GM21515 (cell line): ENCODE results near the gene RBBP8NL.
"Not testable (repeated sequence)": the region's sequence is repeated elsewhere in the genome, so short reads cannot be mapped to it uniquely, and the experiment has no call there.

ENCODE experiments used
- ATAC-seq: cut with Tn5 transposase; IDR thresholded peaks from one replicate; pipeline ENCODE4 v1.9.1; 2021; ENCODE audit not compliant: unreplicated experiment

Gene RBBP8NL

GRCh38 chr20:62445553-62446340 is 18.4 kb upstream of the RBBP8NL start:
- no peak for ATAC-seq

GRCh38 chr20:62444286-62444685 is 16.9 kb upstream of the RBBP8NL start:
- ATAC-seq: no peak

DNA sequence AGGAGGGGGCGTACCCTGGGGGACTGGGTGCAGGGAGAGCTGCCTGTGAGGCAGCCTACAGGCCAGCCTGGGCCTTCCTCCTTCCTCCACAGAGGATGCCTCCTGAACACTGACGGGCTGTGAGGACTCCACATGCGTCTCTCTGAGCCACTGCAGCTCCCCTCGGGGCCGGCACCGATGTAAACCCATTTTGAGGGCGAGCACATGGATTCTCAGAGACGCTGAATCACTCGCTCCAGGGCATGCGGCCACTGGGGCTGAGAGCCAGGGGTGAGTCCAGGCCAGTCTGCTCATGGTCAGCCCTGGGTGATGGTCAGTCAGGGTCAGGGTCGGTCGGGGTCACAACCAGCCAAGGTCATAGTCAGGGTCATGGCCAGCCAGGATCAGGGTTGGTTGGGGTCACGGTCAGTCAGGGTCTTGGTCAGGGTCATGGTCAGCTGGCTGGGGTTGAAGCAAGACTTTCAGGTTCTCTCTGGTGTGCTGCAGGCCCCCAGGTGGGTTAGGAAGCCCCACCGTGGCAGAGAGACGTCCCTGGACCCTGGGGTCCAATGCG is 14.7 kb upstream of the RBBP8NL start:
- ATAC-seq: no peak

DNA sequence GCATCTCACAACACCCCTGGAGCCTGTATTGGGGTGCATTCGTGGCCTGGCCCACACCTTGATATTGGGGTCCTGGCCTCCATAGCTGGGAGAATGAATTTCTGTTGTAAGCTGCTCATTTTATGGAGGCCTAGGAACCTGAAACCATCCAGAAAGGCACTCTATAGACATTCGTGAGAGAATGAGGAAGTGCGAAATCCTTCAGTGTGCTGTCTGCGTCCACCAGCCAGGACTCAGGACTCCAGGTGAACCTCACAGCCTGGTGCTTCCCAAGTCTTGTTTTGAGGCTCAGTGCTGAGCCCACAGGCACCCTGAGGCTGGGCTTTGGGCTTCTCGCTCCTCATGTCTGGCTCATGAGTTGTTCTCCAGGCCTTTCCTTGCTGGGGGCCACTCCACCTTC is 11.9 kb upstream of the RBBP8NL start:
- no peak for ATAC-seq

GRCh38 chr20:62437927-62438326 is 10.6 kb upstream of the RBBP8NL start:
- ATAC-seq: no peak

GRCh38 chr20:62437496-62437895 is 10.2 kb upstream of the RBBP8NL start:
- ATAC-seq: no peak

DNA sequence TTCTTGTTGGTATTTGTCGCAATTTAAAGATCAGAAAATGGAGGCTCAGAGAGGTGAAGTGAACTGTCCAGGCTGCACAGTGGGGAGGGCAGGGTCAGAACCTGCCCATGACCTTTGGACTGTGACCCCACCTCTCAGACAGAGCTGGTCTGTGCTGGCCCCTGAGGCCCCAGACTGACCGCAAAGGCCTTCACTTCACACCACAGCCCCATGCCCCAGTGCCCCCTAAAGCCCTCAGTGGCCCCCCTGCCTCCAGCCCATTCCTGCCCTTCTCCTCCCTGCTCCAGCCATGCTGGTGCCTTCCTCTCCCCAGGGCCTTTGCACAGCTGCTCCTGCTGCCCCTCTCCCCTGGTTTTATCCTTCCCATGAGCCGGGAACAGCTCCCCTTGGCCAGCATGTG is 9.4 kb upstream of the RBBP8NL start:
- no peak for ATAC-seq

- no peak for ATAC-seq
These were observed 6.5 kb upstream of the RBBP8NL start for GRCh38 chr20:62433658-62434497.

GRCh38 chr20:62430866-62431447 is 3.6 kb upstream of the RBBP8NL start:
- ATAC-seq: no peak

DNA sequence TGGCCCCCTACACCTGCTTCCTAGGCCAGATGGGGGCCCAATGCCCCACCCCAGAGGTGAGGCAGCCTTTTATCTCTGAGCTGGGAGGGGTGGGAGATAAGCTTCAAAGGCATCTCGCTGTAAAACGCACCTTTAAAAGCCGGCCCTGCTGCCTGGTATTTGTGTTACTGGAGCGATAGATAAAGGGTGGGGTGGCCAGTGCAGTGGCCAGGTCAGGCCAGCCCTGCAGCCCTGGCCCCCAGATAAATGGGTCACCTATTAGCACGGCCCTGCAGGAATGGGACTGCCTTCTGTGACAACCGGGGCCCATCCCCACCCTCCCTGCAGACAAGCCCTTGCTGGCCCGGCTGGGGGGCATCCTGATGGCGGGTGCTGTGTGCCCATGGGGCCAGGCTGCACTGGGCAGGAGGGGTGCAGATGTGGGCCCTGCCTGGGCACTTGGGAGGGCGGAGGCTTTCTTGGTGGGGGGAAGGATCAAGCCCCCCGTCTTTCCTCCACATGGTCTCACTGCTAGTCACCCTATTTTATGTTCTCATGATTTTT is 3.0 kb upstream of the RBBP8NL start:
- ATAC-seq: no peak

DNA sequence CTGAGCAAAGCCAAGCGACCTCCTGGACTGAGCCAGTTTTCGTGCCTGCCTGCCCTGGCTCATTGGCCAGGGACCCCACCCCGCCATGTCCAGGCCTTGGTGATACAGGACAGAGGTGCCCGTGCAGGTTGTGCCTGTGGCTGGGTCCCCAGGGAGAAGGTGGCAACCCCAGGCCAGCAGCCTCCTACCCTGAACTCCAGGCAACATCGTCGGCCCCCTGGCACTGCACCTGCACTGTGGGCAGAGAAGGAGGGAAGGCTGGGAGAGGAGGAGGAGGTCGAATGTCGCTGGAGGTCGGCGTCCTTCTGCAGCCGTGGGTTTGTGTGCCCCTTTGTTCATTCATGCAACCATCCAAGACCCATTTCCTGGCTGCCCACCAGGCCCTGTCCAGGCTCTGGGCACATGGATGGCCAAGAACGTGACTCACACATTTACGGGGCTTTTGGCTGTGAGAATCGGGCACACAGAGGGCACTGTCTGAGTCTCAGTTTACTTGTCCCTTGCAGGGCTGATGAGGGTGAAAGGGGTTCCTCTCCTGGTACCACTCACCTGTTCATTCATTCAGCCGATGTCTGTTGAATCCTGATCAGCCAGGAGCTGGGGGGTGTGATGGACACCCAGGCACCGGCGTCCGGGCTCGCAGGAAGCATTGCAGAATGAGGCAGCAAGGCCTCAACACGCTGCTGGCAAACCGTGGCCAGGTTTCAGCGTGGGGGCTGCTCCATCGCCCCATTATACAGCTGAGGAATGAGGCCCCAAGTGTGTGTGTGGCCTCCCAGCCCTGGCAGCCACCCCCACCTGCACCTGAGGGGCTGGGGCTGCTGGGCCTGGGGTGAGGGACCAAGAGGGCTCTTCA is 2.3 kb upstream of the RBBP8NL start:
- no peak for ATAC-seq

DNA sequence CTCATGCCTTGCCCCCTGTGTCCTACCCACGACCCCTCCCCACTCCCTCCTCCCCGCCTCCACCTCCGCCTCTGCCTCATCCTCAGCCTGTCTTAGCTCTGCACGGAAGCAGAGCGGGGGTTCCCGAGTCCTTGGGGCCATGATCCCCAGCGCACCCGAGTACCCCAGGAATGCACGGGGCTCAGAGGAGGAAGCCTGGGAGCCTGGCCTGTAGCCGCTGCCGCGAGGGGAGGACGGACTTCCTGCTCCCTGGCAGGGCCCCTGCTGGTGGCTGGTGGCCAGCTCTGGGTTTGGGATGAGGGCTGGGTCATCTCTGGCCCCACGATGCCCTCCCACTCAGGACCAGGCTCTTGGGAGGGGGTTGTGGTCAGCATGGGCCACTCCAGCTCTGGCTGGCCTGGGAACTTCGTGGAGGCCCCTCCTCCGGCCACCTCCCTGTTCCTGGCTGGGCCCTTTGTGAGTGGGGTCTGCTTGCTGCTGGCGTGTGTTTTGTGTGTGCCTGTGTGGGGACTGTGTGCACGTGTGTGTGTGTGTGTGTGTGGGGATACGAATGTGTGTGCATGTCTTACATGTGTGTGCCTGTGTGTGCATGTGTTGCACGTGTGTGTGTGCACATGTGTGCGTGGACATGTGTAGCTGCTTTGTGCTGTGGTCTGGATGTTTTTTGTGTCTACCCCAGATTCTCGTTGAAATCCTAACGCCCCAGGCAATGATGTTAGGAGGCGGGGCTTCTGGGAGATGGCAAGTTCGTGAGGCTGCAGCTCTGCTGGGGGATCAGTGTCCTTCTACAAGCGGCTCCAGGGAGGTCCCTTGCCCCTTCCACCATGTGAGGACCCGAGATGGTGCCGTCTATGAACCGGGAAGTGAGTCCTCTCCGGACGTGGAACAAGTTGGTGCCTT is 1.3 kb upstream of the RBBP8NL start:
- no peak for ATAC-seq

GRCh38 chr20:62428002-62428372 is 648 bp upstream of the RBBP8NL start:
- no peak for ATAC-seq

- ATAC-seq: no peak
These were observed 624 bp downstream of the RBBP8NL start for GRCh38 chr20:62426699-62427131.

- not testable (repeated sequence) for ATAC-seq
These were observed 1.3 kb downstream of the RBBP8NL start for GRCh38 chr20:62426059-62426348.

- no peak for ATAC-seq
These were observed 1.9 kb downstream of the RBBP8NL start for GRCh38 chr20:62425281-62426058.

DNA sequence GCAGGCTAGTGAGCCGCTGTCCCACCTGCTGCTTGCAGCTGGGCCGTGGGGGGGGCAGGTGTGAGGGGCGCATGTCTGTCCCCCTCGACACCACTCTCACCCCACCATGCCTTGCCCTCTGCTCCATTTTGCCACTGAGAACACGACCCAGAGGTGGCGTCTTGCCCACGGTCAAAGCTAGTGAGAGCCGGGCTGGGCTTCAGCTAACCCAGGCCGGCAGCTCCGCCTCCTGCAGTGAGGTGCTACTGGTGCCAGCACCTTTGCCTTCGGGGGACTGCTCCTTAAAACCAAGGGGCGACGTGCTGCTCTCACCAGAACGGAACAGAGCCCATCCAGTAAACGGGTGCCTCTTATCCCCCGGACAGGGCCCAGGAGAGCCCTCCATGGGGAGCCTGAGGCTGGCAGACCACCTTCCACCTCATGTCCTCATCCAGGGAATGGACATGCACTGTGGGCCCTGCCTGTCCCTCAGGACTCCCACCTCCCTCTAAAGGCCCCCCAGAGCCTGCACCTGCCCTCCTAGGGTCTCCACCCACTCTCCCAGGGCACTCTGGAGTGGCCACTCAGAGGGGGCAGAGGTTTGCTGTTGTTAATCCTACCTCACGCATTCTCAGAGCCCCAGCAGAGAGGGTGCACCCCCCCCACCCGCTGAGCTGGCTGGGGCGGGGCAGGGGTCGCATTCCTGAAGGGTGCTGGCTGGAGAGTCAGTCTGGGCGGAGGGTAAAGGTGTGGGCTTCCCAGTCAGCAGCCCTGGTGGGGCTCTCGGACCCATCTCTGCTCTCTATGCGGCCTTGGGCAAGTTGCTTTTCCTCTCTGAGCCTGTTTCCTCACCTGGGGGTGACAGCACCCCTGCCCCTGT is 2.9 kb downstream of the RBBP8NL start:
- ATAC-seq: no peak

DNA sequence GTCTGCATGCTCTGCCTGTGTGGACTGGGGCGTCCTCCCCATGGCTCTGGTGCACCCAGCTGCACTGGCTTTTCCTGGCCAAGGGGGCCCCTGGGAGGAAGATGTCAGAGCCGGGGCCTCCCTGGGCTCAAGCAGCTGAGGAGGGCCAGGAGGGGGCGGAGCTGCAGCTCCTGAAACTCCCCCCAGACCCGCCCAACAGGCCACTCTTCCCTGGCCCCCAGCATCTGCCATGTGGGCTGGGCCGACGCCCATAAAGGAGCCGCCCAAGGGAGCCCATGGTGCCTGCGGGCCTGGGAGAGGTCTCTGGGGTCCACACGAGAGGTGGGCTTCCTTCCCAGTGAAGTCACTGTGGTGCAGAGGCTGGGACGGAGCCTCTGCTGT is 4.0 kb downstream of the RBBP8NL start:
- ATAC-seq: no peak
